Measurements from ENCODE around the gene SNX8. TPM values are rescaled to one million over a fixed set of nuclear protein-coding genes. Genes with fewer than 3 reads are reported as not detected.

Gene SNX8
- total RNA-seq, 1 experiment from 2014 or later = 40.6 TPM

GRCh38 chr7:2242541-2243429 lies 71.5 kb downstream of the SNX8 start:
- no peak overlapping the region for H4K8ac ChIP-seq (replicated peaks; ENCODE audit: insufficient read length, low read depth, low read length)
- no peak for TF ChIP-seq CTCF (conservative IDR thresholded peaks at IDR 0.05)
- H3K79me2 ChIP-seq (ENCODE audit: insufficient read depth, low read length) = peaks cover 6% of the 10 kb centered on the region; the same call in 1 of the 2 replicates
- Mint-ChIP-seq H3K4me1 (peaks cover 11 to 18% of the 10 kb centered on the region in 2 experiments), H3K27ac (peak overlapping the region; percentile 55 to 98 (median 97); a peak in 6 of 7 replicates), H3K36me3 (ENCODE audit: insufficient read depth in 1 of 3, low read depth in 3 of 3) (peaks cover 14 to 35% (median 26%) of the 10 kb centered on the region in 3 experiments), H3K9me3 (no peaks in the 10 kb centered on the region), H3K4me3 (peak overlapping the region; percentile 92 to 96), H3K27me3 (ENCODE audit: low read depth) (no peaks in the 10 kb centered on the region; the same call in 1 of the 2 replicates)
- no peak overlapping the region for H2BK12ac ChIP-seq (ENCODE audit: insufficient read length, low read depth, low read length)
- H3K27ac ChIP-seq (ENCODE audit: insufficient read length, low read depth, low read length) = no peak overlapping the region
- no CpG with 5 or more reads among the region's 21 CpGs for WGBS (ENCODE audit: extremely low coverage, insufficient read length, low lambda C conversion rate)
- H3K4ac ChIP-seq (ENCODE audit: low read depth, low read length) = no peak overlapping the region
- no peak overlapping the region for H2BK15ac ChIP-seq (ENCODE audit: low read depth, low read length)
- H2BK5ac ChIP-seq (ENCODE audit: insufficient read length, low read length) = no peak overlapping the region
- H2AFZ ChIP-seq (ENCODE audit: low read length) = no peak overlapping the region
- DNase-seq = peak; percentile 59
- no peak overlapping the region for H3T11ph ChIP-seq (ENCODE audit: low read length)
- no peak overlapping the region for H2AK5ac ChIP-seq (ENCODE audit: insufficient read length, low read length)
- no peaks in the 10 kb centered on the region for H4K20me1 ChIP-seq (ENCODE audit: control insufficient read depth, insufficient read depth, insufficient read length)
- peaks cover 7% of the 10 kb centered on the region for H3K23me2 ChIP-seq (ENCODE audit: insufficient read length, low read depth, low read length, poor library complexity, severe bottlenecking)
- H3K4me1 ChIP-seq (ENCODE audit: insufficient read depth, low read length) = no peaks in the 10 kb centered on the region; the same call in 1 of the 2 replicates
- H3K56ac ChIP-seq (ENCODE audit: insufficient read length, low read depth, low read length) = no peak overlapping the region
- H2BK20ac ChIP-seq (ENCODE audit: low read depth, low read length, poor library complexity, severe bottlenecking) = no peak overlapping the region
- no peaks in the 10 kb centered on the region for H3K27me3 ChIP-seq (ENCODE audit: insufficient read depth, low read length)
- H2BK120ac ChIP-seq (ENCODE audit: low read depth, low read length, poor library complexity, severe bottlenecking) = no peak overlapping the region
- no peak overlapping the region for H3K23ac ChIP-seq (ENCODE audit: insufficient read length, low read depth, low read length)
- H3K9me3 ChIP-seq (ENCODE audit: control insufficient read depth, low read depth, low read length) = no peaks in the 10 kb centered on the region
- peak overlapping the region; percentile 79 for H3K4me2 ChIP-seq (ENCODE audit: insufficient read depth, insufficient read length, low read length)
- no peak overlapping the region for H4K91ac ChIP-seq (ENCODE audit: insufficient read length, low read depth, low read length)
- H3K18ac ChIP-seq (ENCODE audit: insufficient read length, low read depth, low read length) = peak overlapping the region; percentile 9
- peak overlapping the region; percentile 63 for H3K9ac ChIP-seq (ENCODE audit: extremely low read depth, insufficient read length, low read length)
- no peak overlapping the region; the same call in 1 of the 2 replicates for H3K14ac ChIP-seq (ENCODE audit: insufficient read depth, low read length)
- H4K5ac ChIP-seq (ENCODE audit: insufficient read length, low read depth, low read length) = no peak overlapping the region
- H3K79me1 ChIP-seq (ENCODE audit: insufficient read depth, low read depth, low read length, poor library complexity, severe bottlenecking) = no peaks in the 10 kb centered on the region

Measured in H9 (cell line).